SK-N-SH treated with all-trans-retinoic acid at 6 μM for 48 hours (cell line): ENCODE data around the gene STING1.

ENCODE experiments used
- ATAC-seq: fragments of 200-7000 bp; cut with Tn5 transposase; 3 replicates; pipeline ENCODE4 v1.9.1; 2020; ENCODE audit warnings: mild to moderate bottlenecking, moderate library complexity
- ARNTL ChIP-seq: fragments of 450-650 bp; formaldehyde crosslinking; IDR thresholded peaks from 2 replicates; pipeline ENCODE4 v1.5.0; 2020; ENCODE audit warnings: low read depth, mild to moderate bottlenecking, moderate library complexity, borderline replicate concordance
- BACH2 ChIP-seq: fragments of 250-450 bp; sonication (Bioruptor Pico); IDR thresholded peaks from 2 replicates; pipeline ENCODE4 v1.9.0; 2021; ENCODE audit warnings: mild to moderate bottlenecking, borderline replicate concordance
- CREB5 ChIP-seq: fragments of 250-450 bp; sonication (Bioruptor Pico); IDR thresholded peaks from 2 replicates; pipeline ENCODE4 v1.5.1; 2020; ENCODE audit warnings: low read depth, mild to moderate bottlenecking, moderate library complexity
- CSDC2 ChIP-seq: fragments of 250-450 bp; sonication (Bioruptor Pico); IDR thresholded peaks from 2 replicates; pipeline ENCODE4 v1.5.0; 2020; ENCODE audit warnings: mild to moderate bottlenecking, moderate library complexity
- CSRNP3 ChIP-seq: fragments of 250-450 bp; sonication (Bioruptor Pico); IDR thresholded peaks from 2 replicates; pipeline ENCODE4 v1.5.1; 2021; ENCODE audit warnings: mild to moderate bottlenecking, moderate library complexity
- ESRRG ChIP-seq: fragments of 250-450 bp; sonication (Bioruptor Pico); IDR thresholded peaks from 2 replicates; pipeline ENCODE4 v1.6.1; 2021; ENCODE audit warnings: mild to moderate bottlenecking
- ISL1 ChIP-seq: fragments of 250-450 bp; sonication (Bioruptor Pico); IDR thresholded peaks from 2 replicates; pipeline ENCODE4 v2.1.2; 2022; ENCODE audit warnings: mild to moderate bottlenecking, moderate library complexity
- OSR1 ChIP-seq: fragments of 250-450 bp; sonication (Bioruptor Pico); IDR thresholded peaks from 2 replicates; pipeline ENCODE4 v1.8.0; 2022; ENCODE audit warnings: moderate library complexity, mild to moderate bottlenecking, inconsistent platforms
- PATZ1 ChIP-seq: fragments of 250-450 bp; sonication (Bioruptor Pico); IDR thresholded peaks from 2 replicates; pipeline ENCODE4 v1.8.0; 2020; ENCODE audit warnings: mild to moderate bottlenecking, moderate library complexity, borderline replicate concordance
- POU6F1 ChIP-seq: fragments of 250-450 bp; sonication (Bioruptor Pico); IDR thresholded peaks from 2 replicates; pipeline ENCODE4 v1.8.0; 2021; ENCODE audit warnings: low read depth, mild to moderate bottlenecking, moderate library complexity, borderline replicate concordance
- PPARA ChIP-seq: fragments of 250-450 bp; sonication (Bioruptor Pico); IDR thresholded peaks from 2 replicates; pipeline ENCODE4 v1.5.0; 2020; ENCODE audit warnings: mild to moderate bottlenecking, borderline replicate concordance
- RARB ChIP-seq: fragments of 250-450 bp; sonication (Bioruptor Pico); IDR thresholded peaks from 2 replicates; pipeline ENCODE4 v1.8.0; 2021; ENCODE audit warnings: mild to moderate bottlenecking, moderate library complexity
- SNAI2 ChIP-seq: fragments of 250-450 bp; sonication (Bioruptor Pico); IDR thresholded peaks from 2 replicates; pipeline ENCODE4 v1.5.0; 2020; ENCODE audit warnings: mild to moderate bottlenecking, moderate library complexity
- TCF4 ChIP-seq: fragments of 250-450 bp; sonication (Bioruptor Pico); IDR thresholded peaks from 2 replicates; pipeline ENCODE4 v1.8.0; 2021; ENCODE audit warnings: mild to moderate bottlenecking, moderate library complexity, borderline replicate concordance
- TOX ChIP-seq: fragments of 250-450 bp; sonication (Bioruptor Pico); IDR thresholded peaks from 2 replicates; pipeline ENCODE4 v1.8.0; 2021; ENCODE audit warnings: mild to moderate bottlenecking, moderate library complexity, borderline replicate concordance
- TSHZ2 ChIP-seq: fragments of 250-450 bp; sonication (Bioruptor Pico); IDR thresholded peaks from 2 replicates; pipeline ENCODE4 v1.5.0; 2020; ENCODE audit warnings: mild to moderate bottlenecking, moderate library complexity
- ZC3H10 ChIP-seq: fragments of 250-450 bp; sonication (Bioruptor Pico); IDR thresholded peaks from 2 replicates; pipeline ENCODE4 v1.5.1; 2021; ENCODE audit warnings: mild to moderate bottlenecking, moderate library complexity
- ZFP3 ChIP-seq: fragments of 250-450 bp; sonication (Bioruptor Pico); IDR thresholded peaks from 2 replicates; pipeline ENCODE4 v1.5.0; 2020; ENCODE audit warnings: mild to moderate bottlenecking, moderate library complexity
- ZFP30 ChIP-seq: fragments of 450-650 bp; formaldehyde crosslinking; IDR thresholded peaks from 2 replicates; pipeline ENCODE4 v1.5.0; 2022; ENCODE audit warnings: mild to moderate bottlenecking, moderate library complexity
- ZNF565 ChIP-seq: fragments of 450-650 bp; formaldehyde crosslinking; conservative IDR thresholded peaks from 2 replicates; pipeline ENCODE4 v1.5.0; 2020; ENCODE audit warnings: low read depth, mild to moderate bottlenecking, moderate library complexity
- ZNF70 ChIP-seq: fragments of 450-650 bp; formaldehyde crosslinking; IDR thresholded peaks from 2 replicates; pipeline ENCODE4 v1.5.0; 2020; ENCODE audit warnings: mild to moderate bottlenecking, moderate library complexity
- ZNF8 ChIP-seq: fragments of 450-650 bp; formaldehyde crosslinking; IDR thresholded peaks from 2 replicates; pipeline ENCODE4 v1.5.0; 2020; ENCODE audit warnings: mild to moderate bottlenecking, moderate library complexity

The STING1 gene

GRCh38 chr5:139514486-139514856 lies 31.9 kb upstream of the STING1 start:
- ATAC-seq, result no peak
- TF ChIP-seq PATZ1 (no peak), TCF4 (CRISPR knock-in tag) (no peak), ZFP3 (CRISPR knock-in tag) (no peak), ZC3H10 (CRISPR knock-in tag) (no peak), ZNF70 (no peak), TSHZ2 (CRISPR knock-in tag) (no peak), CSDC2 (CRISPR knock-in tag) (no peak), RARB (CRISPR knock-in tag) (no peak), ARNTL (no peak), SNAI2 (CRISPR knock-in tag) (no peak), TOX (CRISPR knock-in tag) (no peak), PPARA (CRISPR knock-in tag) (no peak), ISL1 (no peak), POU6F1 (CRISPR knock-in tag) (no peak), ZNF565 (CRISPR knock-in tag) (no peak), CSRNP3 (no peak), CREB5 (no peak), ESRRG (CRISPR knock-in tag) (no peak), ZNF8 (CRISPR knock-in tag) (no peak), OSR1 (no peak)
- TF ChIP-seq, all 23 proteins: peak for 0

- peak; percentile 31 for ATAC-seq
- no peak for TF ChIP-seq CREB5
- TF ChIP-seq ZNF8 (CRISPR knock-in tag), result no peak
- no peak for TF ChIP-seq PATZ1
- TF ChIP-seq PPARA (CRISPR knock-in tag), result no peak
- no peak for TF ChIP-seq CSDC2 (CRISPR knock-in tag)
- TF ChIP-seq BACH2 (CRISPR knock-in tag), result no peak
- TF ChIP-seq POU6F1 (CRISPR knock-in tag), result no peak
- TF ChIP-seq RARB (CRISPR knock-in tag), result no peak
- no peak for TF ChIP-seq TSHZ2 (CRISPR knock-in tag)
- TF ChIP-seq ZFP3 (CRISPR knock-in tag), result no peak
- TF ChIP-seq ZFP30 (CRISPR knock-in tag), result no peak
- no peak for TF ChIP-seq SNAI2 (CRISPR knock-in tag)
- no peak for TF ChIP-seq ZC3H10 (CRISPR knock-in tag)
Measured at GRCh38 chr5:139513852-139514485, 31.4 kb upstream of the STING1 start.
